PC-9 (cell line): ENCODE results near the gene DDAH1. TPM values are rescaled to one million over a fixed set of nuclear protein-coding genes. Genes with fewer than 3 reads are reported as not detected.

Experiments used
- BruUV-seq: library from RNA; stranded (reverse); fragments of 400-500 nt; replicated peaks from 2 replicates; lab custom pipeline; 2021; lab: Mats Ljungman, UMichigan
- CTCF ChIA-PET: fragments of 300-600 bp; sonication (Branson Sonifier 250); formaldehyde crosslinking; loops from one replicate; lab custom pipeline; 2022; ENCODE audit warnings: antibody characterized with exemption; lab: Charles Lee
- POLR2A ChIA-PET: fragments of 300-600 bp; sonication (Branson Sonifier 250); formaldehyde crosslinking; loops from one replicate; lab custom pipeline; 2022; ENCODE audit warnings: antibody characterized with exemption; ENCODE audit not compliant: unreplicated experiment; lab: Charles Lee
- DNase-seq, 2 experiments: peaks; one replicate each; pipeline versions ENCODE4 v3.0.0 to v3.0.0-alpha.2; 2015 to 2022; ENCODE audit warnings: mixed read lengths in 1 of 2
- H2AFZ ChIP-seq: fragments of 200-600 bp; sonication (generic); 2 replicates; pipeline ENCODE4 v1.8.1; 2017; ENCODE audit warnings: antibody characterized with exemption
- H3F3A ChIP-seq: fragments of 200-600 bp; sonication (generic); 2 replicates; pipeline ENCODE4 v1.8.1; 2017; ENCODE audit warnings: antibody characterized with exemption, mild to moderate bottlenecking, low read depth; ENCODE audit not compliant: insufficient read depth
- H3K27ac ChIP-seq: fragments of 200-600 bp; sonication (generic); 2 replicates; pipeline ENCODE4 v1.6.1; 2016; ENCODE audit warnings: mixed run types
- H3K27me3 ChIP-seq: fragments of 200-600 bp; sonication (generic); 2 replicates; pipeline ENCODE4 v1.6.1; 2016; ENCODE audit warnings: low read depth, mixed run types; ENCODE audit not compliant: insufficient read depth
- H3K36me3 ChIP-seq: fragments of 200-600 bp; sonication (generic); 2 replicates; pipeline ENCODE4 v1.6.1; 2016; ENCODE audit warnings: low read depth, mixed run types
- H3K4me1 ChIP-seq: fragments of 200-600 bp; sonication (generic); replicated peaks from 2 replicates; pipeline ENCODE4 v1.6.1; 2016; ENCODE audit warnings: mixed run types; ENCODE audit not compliant: insufficient read depth
- H3K4me2 ChIP-seq: fragments of 200-600 bp; sonication (generic); 2 replicates; pipeline ENCODE4 v1.6.1; 2017; ENCODE audit warnings: mixed run types
- H3K4me3 ChIP-seq: fragments of 200-600 bp; sonication (generic); 2 replicates; pipeline ENCODE4 v1.6.1; 2016; ENCODE audit warnings: mixed run types
- H3K79me2 ChIP-seq: fragments of 200-600 bp; sonication (generic); 2 replicates; pipeline ENCODE4 v1.6.1; 2017; ENCODE audit warnings: low read depth, mixed run types
- H3K9me2 ChIP-seq: fragments of 200-600 bp; sonication (generic); 2 replicates; pipeline ENCODE4 v1.8.1; 2017; ENCODE audit warnings: mild to moderate bottlenecking; ENCODE audit not compliant: insufficient read depth
- H3K9me3 ChIP-seq: fragments of 200-600 bp; sonication (generic); 2 replicates; pipeline ENCODE4 v1.8.1; 2016; ENCODE audit warnings: low read depth; ENCODE audit not compliant: insufficient read depth
- H4K20me1 ChIP-seq: fragments of 200-600 bp; sonication (generic); 2 replicates; pipeline ENCODE4 v1.8.1; 2017; ENCODE audit not compliant: insufficient read depth
- CTCF ChIP-seq: fragments of 200-600 bp; sonication (generic); conservative IDR thresholded peaks from 2 replicates; pipeline ENCODE4 v1.6.1; 2017; ENCODE audit warnings: mixed run types, antibody characterized with exemption, mild to moderate bottlenecking, moderate library complexity
- EZH2 ChIP-seq: fragments of 200-600 bp; sonication (generic); IDR thresholded peaks from 2 replicates; pipeline ENCODE4 v1.8.0; 2017; ENCODE audit warnings: antibody characterized with exemption, low read depth
- intact Hi-C: fragments of 100-400 bp; cut with micrococcal nuclease; formaldehyde crosslinking; loops from one replicate; pipeline ENCODE4 v1.10.0; 2022; ENCODE audit not compliant: unreplicated experiment
- total RNA-seq: library from RNA; stranded (reverse); gene quantifications from 2 replicates; pipeline ENCODE4 v1.2.3, GENCODE V29; 2021

The DDAH1 gene
- total RNA-seq, 1 experiment from 2014 or later: 31.9 TPM

- H3K36me3 ChIP-seq: no peaks in the 10 kb centered on the region
- POLR2A ChIA-PET: interaction anchor here (0.7 kb wide), 1 partner anchor 276 kb away, joined by 5 read pairs; no protein-coding TSS in a partner anchor
These were observed 169.9 kb downstream of the DDAH1 start for GRCh38 chr1:85295006-85295431.

GRCh38 chr1:85290826-85291225 lies 174.1 kb downstream of the DDAH1 start:
- CTCF ChIA-PET: no interaction called here
- POLR2A ChIA-PET: no interaction called here

More at GRCh38 chr1:85295006-85295431, 169.9 kb downstream of the DDAH1 start:
- intact Hi-C loops: no loop called here
- H3K79me2 ChIP-seq: peaks cover 22% of the 10 kb centered on the region
- peak overlapping the region; percentile 51 for H3K4me2 ChIP-seq
- no peaks in the 10 kb centered on the region for H3K9me3 ChIP-seq
- H4K20me1 ChIP-seq: no peaks in the 10 kb centered on the region
- peak overlapping the region; percentile 79 for H3K27ac ChIP-seq
- no peaks in the 10 kb centered on the region for H3K9me2 ChIP-seq
- DNase-seq: peak; percentile 30 to 98
- no peak overlapping the region for H2AFZ ChIP-seq
- CTCF ChIA-PET: interaction anchor here (0.7 kb wide), 1 partner anchor 36 kb away, joined by 3 read pairs; no protein-coding TSS in a partner anchor
- peaks cover 89% of the 10 kb centered on the region for H3K4me1 ChIP-seq
- no TSS peak for BruUV-seq
- no peaks in the 10 kb centered on the region for H3K27me3 ChIP-seq
- no peak for TF ChIP-seq CTCF
- no peak for TF ChIP-seq EZH2
- no peak overlapping the region; the same call in 1 of the 2 replicates for H3K4me3 ChIP-seq
- peaks cover 72% of the 10 kb centered on the region for H3F3A ChIP-seq

GRCh38 chr1:85289848-85290335 lies 175.1 kb downstream of the DDAH1 start:
- POLR2A ChIA-PET: interaction anchor here (0.6 to 0.7 kb wide), 3 partner anchors 14 to 317 kb away, joined by 3 to 5 read pairs (median 4); partner anchors contain the start of gene BCL10
- CTCF ChIA-PET: no interaction called here
- H3F3A ChIP-seq: peaks cover 42% of the 10 kb centered on the region

More at GRCh38 chr1:85290826-85291225, 174.1 kb downstream of the DDAH1 start:
- TF ChIP-seq EZH2 (no peak), CTCF (no peak)
- H3F3A ChIP-seq: peaks cover 50% of the 10 kb centered on the region
- peak overlapping the region; percentile 91 for H3K27ac ChIP-seq
- H3K36me3 ChIP-seq: no peaks in the 10 kb centered on the region
- H3K79me2 ChIP-seq: peaks cover 22% of the 10 kb centered on the region
- DNase-seq: no peak
- no peaks in the 10 kb centered on the region for H3K9me2 ChIP-seq
- intact Hi-C loops: no loop called here
- H3K9me3 ChIP-seq: no peaks in the 10 kb centered on the region
- H4K20me1 ChIP-seq: no peaks in the 10 kb centered on the region
- peaks cover 86% of the 10 kb centered on the region for H3K4me1 ChIP-seq
- no TSS peak for BruUV-seq
- H2AFZ ChIP-seq: peak overlapping the region; percentile 10; the same call in 1 of the 2 replicates
- H3K4me2 ChIP-seq: peak overlapping the region; percentile 69
- H3K4me3 ChIP-seq: 0 out of 2 replicates have a peak overlapping the region, but pooled peaks have one; percentile 27
- H3K27me3 ChIP-seq: no peaks in the 10 kb centered on the region

More at GRCh38 chr1:85289848-85290335, 175.1 kb downstream of the DDAH1 start:
- peak overlapping the region; percentile 69 for H3K4me2 ChIP-seq
- H3K79me2 ChIP-seq: peaks cover 22% of the 10 kb centered on the region
- H3K9me3 ChIP-seq: no peaks in the 10 kb centered on the region
- H3K4me3 ChIP-seq: peak overlapping the region; percentile 27; the same call in 1 of the 2 replicates
- H3K27ac ChIP-seq: peak overlapping the region; percentile 91
- peak in 1 of 2 experiments; percentile 55 for DNase-seq
- intact Hi-C loops: no loop called here
- H2AFZ ChIP-seq: peak overlapping the region; percentile 10; the same call in 1 of the 2 replicates
- no TSS peak for BruUV-seq
- H3K9me2 ChIP-seq: no peaks in the 10 kb centered on the region
- H3K36me3 ChIP-seq: no peaks in the 10 kb centered on the region
- H3K27me3 ChIP-seq: no peaks in the 10 kb centered on the region
- peaks cover 77% of the 10 kb centered on the region for H3K4me1 ChIP-seq
- no peaks in the 10 kb centered on the region for H4K20me1 ChIP-seq
- TF ChIP-seq EZH2: no peak
- no peak for TF ChIP-seq CTCF
